Neural progenitor cell (in vitro differentiated cells): ENCODE results near the gene CDS1.
"Not testable (repeated sequence)": the region's sequence is repeated elsewhere in the genome, so short reads cannot be mapped to it uniquely, and the experiment has no call there.

Source experiments
- EZH2 ChIP-seq: fragments of 200-600 bp; sonication (generic); IDR thresholded peaks from 2 replicates; pipeline ENCODE4 v1.6.1; 2017; ENCODE audit warnings: antibody characterized with exemption, mild to moderate bottlenecking, moderate library complexity
- EZH2phosphoT487 ChIP-seq: fragments of 200-600 bp; sonication (generic); IDR thresholded peaks from 2 replicates; pipeline ENCODE4 v1.6.1; 2017; ENCODE audit warnings: antibody characterized with exemption
- TF ChIP-seq, protein P1 (sequence below): fragments of 200-600 bp; sonication (generic); IDR thresholded peaks from 2 replicates; pipeline ENCODE4 v1.5.1; 2017; ENCODE audit warnings: antibody characterized with exemption, mild to moderate bottlenecking

DNA sequence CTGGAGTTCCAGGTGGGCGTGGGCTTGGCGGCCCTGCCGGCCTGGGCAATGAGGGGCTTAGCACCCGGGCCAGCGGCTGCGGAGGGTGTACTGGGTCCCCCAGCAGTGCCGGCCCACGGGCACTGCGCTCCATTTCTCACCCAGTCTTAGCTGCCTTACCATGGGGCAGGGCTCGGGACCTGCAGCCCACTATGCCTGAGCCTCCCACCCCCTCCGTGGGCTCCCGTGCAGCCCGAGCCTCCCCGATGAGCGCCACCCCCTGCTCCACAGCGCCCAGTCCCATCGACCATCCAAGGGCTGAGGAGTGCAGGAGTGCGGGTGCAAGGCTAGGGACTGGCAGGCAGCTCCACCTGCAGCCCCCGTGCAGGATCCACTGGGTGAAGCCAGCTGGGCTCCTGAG lies 81.8 kb downstream of the CDS1 start:
- TF ChIP-seq, protein P1, sequence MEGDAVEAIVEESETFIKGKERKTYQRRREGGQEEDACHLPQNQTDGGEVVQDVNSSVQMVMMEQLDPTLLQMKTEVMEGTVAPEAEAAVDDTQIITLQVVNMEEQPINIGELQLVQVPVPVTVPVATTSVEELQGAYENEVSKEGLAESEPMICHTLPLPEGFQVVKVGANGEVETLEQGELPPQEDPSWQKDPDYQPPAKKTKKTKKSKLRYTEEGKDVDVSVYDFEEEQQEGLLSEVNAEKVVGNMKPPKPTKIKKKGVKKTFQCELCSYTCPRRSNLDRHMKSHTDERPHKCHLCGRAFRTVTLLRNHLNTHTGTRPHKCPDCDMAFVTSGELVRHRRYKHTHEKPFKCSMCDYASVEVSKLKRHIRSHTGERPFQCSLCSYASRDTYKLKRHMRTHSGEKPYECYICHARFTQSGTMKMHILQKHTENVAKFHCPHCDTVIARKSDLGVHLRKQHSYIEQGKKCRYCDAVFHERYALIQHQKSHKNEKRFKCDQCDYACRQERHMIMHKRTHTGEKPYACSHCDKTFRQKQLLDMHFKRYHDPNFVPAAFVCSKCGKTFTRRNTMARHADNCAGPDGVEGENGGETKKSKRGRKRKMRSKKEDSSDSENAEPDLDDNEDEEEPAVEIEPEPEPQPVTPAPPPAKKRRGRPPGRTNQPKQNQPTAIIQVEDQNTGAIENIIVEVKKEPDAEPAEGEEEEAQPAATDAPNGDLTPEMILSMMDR, result not testable (repeated sequence)
- TF ChIP-seq EZH2, EZH2phosphoT487: not testable (repeated sequence)
